HCT116 (cell line): ENCODE data around the gene SLC25A18. TPM values are rescaled to one million over a fixed set of nuclear protein-coding genes. Genes with fewer than 3 reads are reported as not detected.

ENCODE experiments used
- ATAC-seq: fragments of 200-7000 bp; cut with Tn5 transposase; 2 replicates; pipeline ENCODE4 v1.9.1; 2020; ENCODE audit warnings: mild to moderate bottlenecking, moderate library complexity
- BruUV-seq: library from RNA; stranded (reverse); fragments of 400-500 nt; replicated peaks from 2 replicates; lab custom pipeline; 2021; lab: Mats Ljungman, UMichigan
- CTCF ChIA-PET: fragments of 300-600 bp; sonication (Branson Sonifier 250); formaldehyde crosslinking; loops from one replicate; lab custom pipeline; 2021; ENCODE audit warnings: antibody characterized with exemption; lab: Charles Lee
- POLR2A ChIA-PET: fragments of 300-600, 350-600 bp; sonication (Branson Sonifier 250); formaldehyde crosslinking; loops from one replicate; lab custom pipeline; 2021; ENCODE audit warnings: antibody characterized with exemption; lab: Charles Lee
- RAD21 ChIA-PET, 2 experiments: fragments of 300-600 bp; sonication (Branson Sonifier 250); formaldehyde crosslinking; loops; one replicate each; lab custom pipeline; 2023; ENCODE audit warnings: low total read pairs in 2 of 2; ENCODE audit not compliant: uncharacterized antibody in 2 of 2, unreplicated experiment in 2 of 2, low non-redundant PET in 1 of 2; lab: Charles Lee
- DNase-seq: peaks from one replicate; pipeline ENCODE4 v3.0.0-alpha.2; 2010; ENCODE audit warnings: low read depth, low spot score
- H2AFZ ChIP-seq: fragments of 200-600 bp; shearing (Covaris generic), sonication (generic); 2 replicates; pipeline ENCODE4 v1.6.1; 2017; ENCODE audit warnings: low read depth, mixed run types, mixed read lengths, antibody characterized with exemption, low read length; ENCODE audit not compliant: poor library complexity, severe bottlenecking
- H3K27ac ChIP-seq: 2 replicates; pipeline ENCODE4 v1.5.1; 2012; ENCODE audit warnings: low read depth, low read length
- H3K27me3 ChIP-seq: fragments of 200-600 bp; sonication (generic); 2 replicates; pipeline ENCODE4 v1.6.1; 2016; ENCODE audit warnings: mixed run types, low read length, mixed read lengths; ENCODE audit not compliant: insufficient read depth
- H3K36me3 ChIP-seq, 2 experiments: fragments of 200-500 bp in 1 of 2; fragments of 200-600 bp in 1 of 2; sonication (Bioruptor generic) in 1 of 2; sonication (generic) in 1 of 2; 2 replicates each; pipeline versions ENCODE4 v1.5.1 to v1.6.1; 2014 to 2016; ENCODE audit warnings: low read length in 2 of 2, inconsistent platforms in 1 of 2, mixed read lengths in 1 of 2, mixed run types in 1 of 2; ENCODE audit not compliant: insufficient read depth in 2 of 2, control insufficient read depth in 1 of 2
- H3K4me1 ChIP-seq, 2 experiments: fragments of 200-600 bp in 1 of 2; sonication (generic) in 1 of 2; 2 replicates each; pipeline versions ENCODE4 v1.5.1 to v1.6.1; 2012 to 2017; ENCODE audit warnings: low read length in 2 of 2, inconsistent platforms in 1 of 2, mild to moderate bottlenecking in 1 of 2, mixed read lengths in 1 of 2, mixed run types in 1 of 2, moderate library complexity in 1 of 2; ENCODE audit not compliant: insufficient read depth in 2 of 2, control insufficient read depth in 1 of 2
- H3K4me2 ChIP-seq: fragments of 200-600 bp; sonication (generic); 2 replicates; pipeline ENCODE4 v1.6.1; 2017; ENCODE audit warnings: mixed run types, low read length, mixed read lengths
- H3K4me3 ChIP-seq, 2 experiments: fragments of 200-600 bp in 1 of 2; sonication (generic) in 1 of 2; replicated peaks in 1 of 2; 2 replicates each; pipeline ENCODE4 v1.5.1; 2011 to 2016; ENCODE audit warnings: low read length in 2 of 2, control low read depth in 1 of 2, low read depth in 1 of 2, mild to moderate bottlenecking in 1 of 2, mixed read lengths in 1 of 2, mixed run types in 1 of 2
- H3K79me2 ChIP-seq: fragments of 200-600 bp; sonication (generic); 2 replicates; pipeline ENCODE4 v1.6.1; 2017; ENCODE audit warnings: mild to moderate bottlenecking, mixed run types, low read length, moderate library complexity, mixed read lengths; ENCODE audit not compliant: insufficient read depth
- H3K9ac ChIP-seq: fragments of 200-600 bp; sonication (generic); 2 replicates; pipeline ENCODE4 v1.6.1; 2016; ENCODE audit warnings: low read length, mixed read lengths
- H3K9me2 ChIP-seq: fragments of 200-600 bp; sonication (generic), shearing (Covaris generic); 2 replicates; pipeline ENCODE4 v1.6.1; 2017; ENCODE audit warnings: mixed run types, mild to moderate bottlenecking, moderate library complexity; ENCODE audit not compliant: insufficient read depth
- H3K9me3 ChIP-seq, 2 experiments: fragments of 200-500 bp in 1 of 2; fragments of 200-600 bp in 1 of 2; sonication (Bioruptor generic) in 1 of 2; sonication (generic) in 1 of 2; 2 replicates each; pipeline ENCODE4 v1.6.1; 2014 to 2017; ENCODE audit warnings: low read length in 2 of 2, mixed read lengths in 2 of 2, inconsistent platforms in 1 of 2, low read depth in 1 of 2, mild to moderate bottlenecking in 1 of 2, mixed run types in 1 of 2, moderate library complexity in 1 of 2; ENCODE audit not compliant: control insufficient read depth in 1 of 2, insufficient read depth in 1 of 2
- H4K20me1 ChIP-seq: fragments of 200-600 bp; sonication (generic), shearing (Covaris generic); 2 replicates; pipeline ENCODE4 v1.6.1; 2017; ENCODE audit warnings: mixed run types, mild to moderate bottlenecking, moderate library complexity; ENCODE audit not compliant: insufficient read depth
- ATF3 ChIP-seq: IDR thresholded peaks from 2 replicates; pipeline ENCODE4 v1.6.1; 2012
- CEBPB ChIP-seq: IDR thresholded peaks from 2 replicates; pipeline ENCODE4 v1.6.1; 2012; ENCODE audit warnings: low read depth
- ELF1 ChIP-seq: IDR thresholded peaks from 2 replicates; pipeline ENCODE4 v1.6.1; 2012; ENCODE audit warnings: low read depth, borderline replicate concordance
- EZH2 ChIP-seq: fragments of 200-600 bp; sonication (generic); IDR thresholded peaks from 2 replicates; pipeline ENCODE4 v1.6.1; 2017; ENCODE audit warnings: antibody characterized with exemption, mixed run types
- JUND ChIP-seq: IDR thresholded peaks from 2 replicates; pipeline ENCODE4 v1.6.1; 2012
- POLR2AphosphoS5 ChIP-seq: IDR thresholded peaks from 2 replicates; pipeline ENCODE4 v1.6.1; 2011; ENCODE audit warnings: mild to moderate bottlenecking, low read depth, low read length, moderate library complexity
- RAD21 ChIP-seq: IDR thresholded peaks from 2 replicates; pipeline ENCODE4 v1.6.1; 2012; ENCODE audit warnings: low read depth, mild to moderate bottlenecking
- SP1 ChIP-seq: IDR thresholded peaks from 2 replicates; pipeline ENCODE4 v1.6.1; 2012; ENCODE audit warnings: low read depth
- TCF7L2 ChIP-seq: IDR thresholded peaks from 2 replicates; pipeline ENCODE4 v1.7.0; 2011; ENCODE audit warnings: borderline replicate concordance, inconsistent platforms; ENCODE audit not compliant: insufficient read depth, insufficient read length; ENCODE audit errors: extremely low read depth
- ZBTB33 ChIP-seq: IDR thresholded peaks from 2 replicates; pipeline ENCODE4 v1.6.1; 2011; ENCODE audit warnings: mild to moderate bottlenecking, low read length, moderate library complexity; ENCODE audit not compliant: insufficient replicate concordance; ENCODE audit errors: extremely low read depth
- ZNF274 ChIP-seq: fragments of 200-500 bp; sonication (Bioruptor generic); IDR thresholded peaks from 2 replicates; pipeline ENCODE4 v1.6.1; 2014; ENCODE audit warnings: mild to moderate bottlenecking, low read depth, low read length, inconsistent platforms
- intact Hi-C: fragments of 100-400 bp; cut with micrococcal nuclease; formaldehyde crosslinking; loops from 2 replicates; pipeline ENCODE4 v1.10.0; 2022
- total RNA-seq: library from RNA; stranded (reverse); gene quantifications from one replicate; pipeline ENCODE4 v1.2.1, GENCODE V29; 2021; ENCODE audit not compliant: unreplicated experiment

Gene SLC25A18
- total RNA-seq, 1 experiment from 2014 or later = not detected

- ChIA-PET POLR2A (no interaction called here), CTCF (no interaction called here), RAD21 (no interaction called here)
- Histone ChIP-seq H3K27ac (no peak overlapping the region), H3K9me3 (no peaks in the 10 kb centered on the region), H3K9me2 (no peaks in the 10 kb centered on the region), H4K20me1 (no peaks in the 10 kb centered on the region), H3K4me2 (no peak overlapping the region), H3K79me2 (peaks cover 26% of the 10 kb centered on the region), H2AFZ (no peak overlapping the region), H3K36me3 (peaks cover 6 to 19% of the 10 kb centered on the region in 2 experiments; a peak in 3 of 4 replicates), H3K4me3 (no peak overlapping the region), H3K4me1 (no peaks in the 10 kb centered on the region), H3K9ac (no peak overlapping the region), H3K27me3 (no peaks in the 10 kb centered on the region)
- ATAC-seq = no peak
- intact Hi-C loops = loop anchor here (10.0 kb wide), 1 partner anchor 81 kb away; no protein-coding TSS in a partner anchor
- TF ChIP-seq JUND (no peak), CEBPB (no peak), ZBTB33 (no peak), ELF1 (no peak), SP1 (no peak), TCF7L2 (no peak), ZNF274 (no peak), RAD21 (no peak), ATF3 (no peak), POLR2AphosphoS5 (no peak), EZH2 (no peak)
- no TSS peak for BruUV-seq
- no peak for DNase-seq
Observed at GRCh38 chr22:17603668-17604067, 40.4 kb downstream of the SLC25A18 start.
